Tibial nerve (tissue), 3 donors: ENCODE data around the gene ZNF148.

Experiments used
- CTCF ChIP-seq, 5 experiments: fragments of 200-600 bp in 3 of 5; fragments of 450-650 bp in 2 of 5; sonication (generic) in 3 of 5; IDR thresholded peaks; one replicate each; pipeline ENCODE4 v1.5.1; 2016 to 2019; ENCODE audit warnings: antibody characterized with exemption in 5 of 5, mild to moderate bottlenecking in 3 of 5, moderate library complexity in 2 of 5
- POLR2A ChIP-seq, 2 donors: fragments of 450-650 bp; IDR thresholded peaks; one replicate each; pipeline ENCODE4 v1.6.1; 2017; ENCODE audit warnings: antibody characterized with exemption in 2 of 2, mild to moderate bottlenecking in 2 of 2, moderate library complexity in 2 of 2

DNA sequence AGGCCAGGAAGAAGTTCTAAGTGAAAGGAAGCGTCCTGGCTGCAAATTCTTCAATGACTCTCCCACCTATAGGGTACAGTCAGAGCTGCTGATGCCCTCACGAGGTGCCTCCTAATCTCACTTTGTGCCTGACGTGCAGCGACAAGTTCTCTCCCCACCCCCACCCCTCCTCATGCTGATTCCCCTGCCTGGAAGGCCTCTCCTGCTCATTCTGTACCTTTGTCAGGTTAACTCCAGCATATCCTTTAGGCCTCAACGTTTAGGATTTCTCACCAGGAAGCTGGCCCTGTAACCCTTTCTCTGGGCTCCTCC is 187.6 kb downstream of the ZNF148 start:
- TF ChIP-seq CTCF (IDR thresholded peaks at IDR 0.05) (no peak), POLR2A (IDR thresholded peaks at IDR 0.05) (no peak)
